HCT116 (cell line): Measurements from ENCODE around the gene ADGRA1. TPM values are rescaled to one million over a fixed set of nuclear protein-coding genes. Genes with fewer than 3 reads are reported as not detected.
A peak's percentile ranks its signal among the peaks of the same experiment; 100 is the strongest.

Experiments used
- ATAC-seq: fragments of 200-7000 bp; cut with Tn5 transposase; 2 replicates; pipeline ENCODE4 v1.9.1; 2020; ENCODE audit warnings: mild to moderate bottlenecking, moderate library complexity
- BruUV-seq: library from RNA; stranded (reverse); fragments of 400-500 nt; replicated peaks from 2 replicates; lab custom pipeline; 2021; lab: Mats Ljungman, UMichigan
- CTCF ChIA-PET: fragments of 300-600 bp; sonication (Branson Sonifier 250); formaldehyde crosslinking; loops from one replicate; lab custom pipeline; 2021; ENCODE audit warnings: antibody characterized with exemption; lab: Charles Lee
- POLR2A ChIA-PET: fragments of 300-600, 350-600 bp; sonication (Branson Sonifier 250); formaldehyde crosslinking; loops from one replicate; lab custom pipeline; 2021; ENCODE audit warnings: antibody characterized with exemption; lab: Charles Lee
- RAD21 ChIA-PET, 2 experiments: fragments of 300-600 bp; sonication (Branson Sonifier 250); formaldehyde crosslinking; loops; one replicate each; lab custom pipeline; 2023; ENCODE audit warnings: low total read pairs in 2 of 2; ENCODE audit not compliant: uncharacterized antibody in 2 of 2, unreplicated experiment in 2 of 2, low non-redundant PET in 1 of 2; lab: Charles Lee
- DNase-seq: peaks from one replicate; pipeline ENCODE4 v3.0.0-alpha.2; 2010; ENCODE audit warnings: low read depth, low spot score
- H2AFZ ChIP-seq: fragments of 200-600 bp; shearing (Covaris generic), sonication (generic); 2 replicates; pipeline ENCODE4 v1.6.1; 2017; ENCODE audit warnings: low read depth, mixed run types, mixed read lengths, antibody characterized with exemption, low read length; ENCODE audit not compliant: poor library complexity, severe bottlenecking
- H3K27ac ChIP-seq: 2 replicates; pipeline ENCODE4 v1.5.1; 2012; ENCODE audit warnings: low read depth, low read length
- H3K27me3 ChIP-seq: fragments of 200-600 bp; sonication (generic); 2 replicates; pipeline ENCODE4 v1.6.1; 2016; ENCODE audit warnings: mixed run types, low read length, mixed read lengths; ENCODE audit not compliant: insufficient read depth
- H3K36me3 ChIP-seq, 2 experiments: fragments of 200-500 bp in 1 of 2; fragments of 200-600 bp in 1 of 2; sonication (Bioruptor generic) in 1 of 2; sonication (generic) in 1 of 2; 2 replicates each; pipeline versions ENCODE4 v1.5.1 to v1.6.1; 2014 to 2016; ENCODE audit warnings: low read length in 2 of 2, inconsistent platforms in 1 of 2, mixed read lengths in 1 of 2, mixed run types in 1 of 2; ENCODE audit not compliant: insufficient read depth in 2 of 2, control insufficient read depth in 1 of 2
- H3K4me1 ChIP-seq, 2 experiments: fragments of 200-600 bp in 1 of 2; sonication (generic) in 1 of 2; 2 replicates each; pipeline versions ENCODE4 v1.5.1 to v1.6.1; 2012 to 2017; ENCODE audit warnings: low read length in 2 of 2, inconsistent platforms in 1 of 2, mild to moderate bottlenecking in 1 of 2, mixed read lengths in 1 of 2, mixed run types in 1 of 2, moderate library complexity in 1 of 2; ENCODE audit not compliant: insufficient read depth in 2 of 2, control insufficient read depth in 1 of 2
- H3K4me2 ChIP-seq: fragments of 200-600 bp; sonication (generic); 2 replicates; pipeline ENCODE4 v1.6.1; 2017; ENCODE audit warnings: mixed run types, low read length, mixed read lengths
- H3K4me3 ChIP-seq, 2 experiments: fragments of 200-600 bp in 1 of 2; sonication (generic) in 1 of 2; replicated peaks in 1 of 2; 2 replicates each; pipeline ENCODE4 v1.5.1; 2011 to 2016; ENCODE audit warnings: low read length in 2 of 2, control low read depth in 1 of 2, low read depth in 1 of 2, mild to moderate bottlenecking in 1 of 2, mixed read lengths in 1 of 2, mixed run types in 1 of 2
- H3K79me2 ChIP-seq: fragments of 200-600 bp; sonication (generic); 2 replicates; pipeline ENCODE4 v1.6.1; 2017; ENCODE audit warnings: mild to moderate bottlenecking, mixed run types, low read length, moderate library complexity, mixed read lengths; ENCODE audit not compliant: insufficient read depth
- H3K9ac ChIP-seq: fragments of 200-600 bp; sonication (generic); 2 replicates; pipeline ENCODE4 v1.6.1; 2016; ENCODE audit warnings: low read length, mixed read lengths
- H3K9me2 ChIP-seq: fragments of 200-600 bp; sonication (generic), shearing (Covaris generic); 2 replicates; pipeline ENCODE4 v1.6.1; 2017; ENCODE audit warnings: mixed run types, mild to moderate bottlenecking, moderate library complexity; ENCODE audit not compliant: insufficient read depth
- H3K9me3 ChIP-seq, 2 experiments: fragments of 200-500 bp in 1 of 2; fragments of 200-600 bp in 1 of 2; sonication (Bioruptor generic) in 1 of 2; sonication (generic) in 1 of 2; 2 replicates each; pipeline ENCODE4 v1.6.1; 2014 to 2017; ENCODE audit warnings: low read length in 2 of 2, mixed read lengths in 2 of 2, inconsistent platforms in 1 of 2, low read depth in 1 of 2, mild to moderate bottlenecking in 1 of 2, mixed run types in 1 of 2, moderate library complexity in 1 of 2; ENCODE audit not compliant: control insufficient read depth in 1 of 2, insufficient read depth in 1 of 2
- H4K20me1 ChIP-seq: fragments of 200-600 bp; sonication (generic), shearing (Covaris generic); 2 replicates; pipeline ENCODE4 v1.6.1; 2017; ENCODE audit warnings: mixed run types, mild to moderate bottlenecking, moderate library complexity; ENCODE audit not compliant: insufficient read depth
- ATF3 ChIP-seq: IDR thresholded peaks from 2 replicates; pipeline ENCODE4 v1.6.1; 2012
- CBX3 ChIP-seq: IDR thresholded peaks from 2 replicates; pipeline ENCODE4 v1.6.1; 2012; ENCODE audit warnings: low read depth
- CEBPB ChIP-seq: IDR thresholded peaks from 2 replicates; pipeline ENCODE4 v1.6.1; 2012; ENCODE audit warnings: low read depth
- EGR1 ChIP-seq: IDR thresholded peaks from 2 replicates; pipeline ENCODE4 v1.6.1; 2012; ENCODE audit warnings: low read depth
- ELF1 ChIP-seq: IDR thresholded peaks from 2 replicates; pipeline ENCODE4 v1.6.1; 2012; ENCODE audit warnings: low read depth, borderline replicate concordance
- EZH2 ChIP-seq: fragments of 200-600 bp; sonication (generic); IDR thresholded peaks from 2 replicates; pipeline ENCODE4 v1.6.1; 2017; ENCODE audit warnings: antibody characterized with exemption, mixed run types
- EZH2phosphoT487 ChIP-seq: fragments of 200-600 bp; IDR thresholded peaks from 2 replicates; pipeline ENCODE4 v1.6.1; 2018; ENCODE audit warnings: antibody characterized with exemption, borderline replicate concordance
- JUND ChIP-seq: IDR thresholded peaks from 2 replicates; pipeline ENCODE4 v1.6.1; 2012
- MAX ChIP-seq: IDR thresholded peaks from 2 replicates; pipeline ENCODE4 v1.6.1; 2012
- POLR2A ChIP-seq: IDR thresholded peaks from 2 replicates; pipeline ENCODE4 v1.7.0; 2011; ENCODE audit warnings: borderline replicate concordance; ENCODE audit not compliant: insufficient read depth, insufficient read length; ENCODE audit errors: extremely low read depth
- POLR2AphosphoS5 ChIP-seq: IDR thresholded peaks from 2 replicates; pipeline ENCODE4 v1.6.1; 2011; ENCODE audit warnings: mild to moderate bottlenecking, low read depth, low read length, moderate library complexity
- RAD21 ChIP-seq: IDR thresholded peaks from 2 replicates; pipeline ENCODE4 v1.6.1; 2012; ENCODE audit warnings: low read depth, mild to moderate bottlenecking
- REST ChIP-seq: IDR thresholded peaks from 2 replicates; pipeline ENCODE4 v1.6.1; 2012; ENCODE audit warnings: low read depth
- SIN3A ChIP-seq: IDR thresholded peaks from 2 replicates; pipeline ENCODE4 v1.6.1; 2012; ENCODE audit warnings: low read depth
- SRF ChIP-seq: IDR thresholded peaks from 2 replicates; pipeline ENCODE4 v1.6.1; 2012; ENCODE audit warnings: low read depth
- TCF7L2 ChIP-seq: IDR thresholded peaks from 2 replicates; pipeline ENCODE4 v1.7.0; 2011; ENCODE audit warnings: borderline replicate concordance, inconsistent platforms; ENCODE audit not compliant: insufficient read depth, insufficient read length; ENCODE audit errors: extremely low read depth
- YY1 ChIP-seq: IDR thresholded peaks from 2 replicates; pipeline ENCODE4 v1.6.1; 2011; ENCODE audit warnings: low read length, low read depth, moderate library complexity, mild to moderate bottlenecking; ENCODE audit not compliant: insufficient replicate concordance; ENCODE audit errors: extremely low read depth
- ZFX ChIP-seq: fragments of 450-650 bp; IDR thresholded peaks from 2 replicates; pipeline ENCODE4 v1.6.1; 2017
- ZNF274 ChIP-seq: fragments of 200-500 bp; sonication (Bioruptor generic); IDR thresholded peaks from 2 replicates; pipeline ENCODE4 v1.6.1; 2014; ENCODE audit warnings: mild to moderate bottlenecking, low read depth, low read length, inconsistent platforms
- intact Hi-C: fragments of 100-400 bp; cut with micrococcal nuclease; formaldehyde crosslinking; loops from 2 replicates; pipeline ENCODE4 v1.10.0; 2022
- total RNA-seq: library from RNA; stranded (reverse); gene quantifications from one replicate; pipeline ENCODE4 v1.2.1, GENCODE V29; 2021; ENCODE audit not compliant: unreplicated experiment
- TF ChIP-seq, protein P1 (sequence below), 3 experiments: fragments of 200-600 bp in 1 of 3; sonication (generic) in 1 of 3; IDR thresholded peaks in 2 of 3; conservative IDR thresholded peaks in 1 of 3; 2 replicates each; pipeline ENCODE4 v1.5.1; 2012 to 2017; ENCODE audit warnings: low read depth in 2 of 3, low read length in 2 of 3, antibody characterized with exemption in 1 of 3, borderline replicate concordance in 1 of 3, control low read depth in 1 of 3, mild to moderate bottlenecking in 1 of 3, mixed read lengths in 1 of 3, mixed run types in 1 of 3, moderate library complexity in 1 of 3; ENCODE audit not compliant: insufficient read depth in 1 of 3

The ADGRA1 gene
- total RNA-seq, 1 experiment from 2014 or later, result not detected

- BruUV-seq, result no TSS peak
- POLR2A ChIA-PET, result no interaction called here
- H3K79me2 ChIP-seq, result no peaks in the 10 kb centered on the region
- H3K9me3 ChIP-seq, result no peaks in the 10 kb centered on the region
- H3K36me3 ChIP-seq, result no peaks in the 10 kb centered on the region
- H3K9ac ChIP-seq, result no peak overlapping the region
- H3K4me1 ChIP-seq, result no peaks in the 10 kb centered on the region
- intact Hi-C loops, result no loop called here
- no peaks in the 10 kb centered on the region for H4K20me1 ChIP-seq
- no peak overlapping the region for H3K4me2 ChIP-seq
- no peak for DNase-seq
- H3K4me3 ChIP-seq, result no peak overlapping the region
- no peaks in the 10 kb centered on the region for H3K27me3 ChIP-seq
- ATAC-seq, result peak; percentile 87
- no peaks in the 10 kb centered on the region for H3K9me2 ChIP-seq
- no peak overlapping the region for H2AFZ ChIP-seq
- TF ChIP-seq POLR2A (no peak), EZH2phosphoT487 (no peak), CBX3 (no peak), SRF (no peak), REST (no peak), POLR2AphosphoS5 (no peak), ZNF274 (no peak), RAD21 (no peak), EZH2 (no peak), EGR1 (no peak), SIN3A (no peak), JUND (no peak), YY1 (no peak), ATF3 (no peak), TCF7L2 (no peak), CEBPB (no peak), ELF1 (no peak), ZFX (no peak), MAX (no peak)
- TF ChIP-seq, protein P1, sequence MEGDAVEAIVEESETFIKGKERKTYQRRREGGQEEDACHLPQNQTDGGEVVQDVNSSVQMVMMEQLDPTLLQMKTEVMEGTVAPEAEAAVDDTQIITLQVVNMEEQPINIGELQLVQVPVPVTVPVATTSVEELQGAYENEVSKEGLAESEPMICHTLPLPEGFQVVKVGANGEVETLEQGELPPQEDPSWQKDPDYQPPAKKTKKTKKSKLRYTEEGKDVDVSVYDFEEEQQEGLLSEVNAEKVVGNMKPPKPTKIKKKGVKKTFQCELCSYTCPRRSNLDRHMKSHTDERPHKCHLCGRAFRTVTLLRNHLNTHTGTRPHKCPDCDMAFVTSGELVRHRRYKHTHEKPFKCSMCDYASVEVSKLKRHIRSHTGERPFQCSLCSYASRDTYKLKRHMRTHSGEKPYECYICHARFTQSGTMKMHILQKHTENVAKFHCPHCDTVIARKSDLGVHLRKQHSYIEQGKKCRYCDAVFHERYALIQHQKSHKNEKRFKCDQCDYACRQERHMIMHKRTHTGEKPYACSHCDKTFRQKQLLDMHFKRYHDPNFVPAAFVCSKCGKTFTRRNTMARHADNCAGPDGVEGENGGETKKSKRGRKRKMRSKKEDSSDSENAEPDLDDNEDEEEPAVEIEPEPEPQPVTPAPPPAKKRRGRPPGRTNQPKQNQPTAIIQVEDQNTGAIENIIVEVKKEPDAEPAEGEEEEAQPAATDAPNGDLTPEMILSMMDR (IDR thresholded peaks at IDR 0.05 in 2 of 3, conservative IDR thresholded peaks at IDR 0.05 in 1 of 3; ENCODE audit: borderline replicate concordance in 1 of 3, insufficient read depth in 1 of 3, low read depth in 2 of 3, low read length in 2 of 3), result no peak
- TF ChIP-seq, all 23 proteins: peak for 0
- H3K27ac ChIP-seq, result no peak overlapping the region
- ChIA-PET RAD21 (no interaction called here), CTCF (no interaction called here)
Observed at GRCh38 chr10:133100706-133101415, 13.1 kb downstream of the ADGRA1 start.
